IMR-90 (cell line): ENCODE data around the gene RBFOX1. TPM values are rescaled to one million over a fixed set of nuclear protein-coding genes. Genes with fewer than 3 reads are reported as not detected.

Experiments used
- ATAC-seq: fragments of 200-7000 bp; cut with Tn5 transposase; 2 replicates; pipeline ENCODE4 v1.9.1; 2020; ENCODE audit warnings: low read depth, mild to moderate bottlenecking, moderate library complexity
- BruUV-seq: library from RNA; stranded (reverse); fragments of 400-500 nt; replicated peaks from 2 replicates; lab custom pipeline; 2021; lab: Mats Ljungman, UMichigan
- CTCF ChIA-PET: fragments of 300-600 bp; formaldehyde crosslinking; extraction: SDS; loops from one replicate; lab custom pipeline; 2021; ENCODE audit warnings: antibody characterized with exemption; lab: Yijun Ruan, JAX
- POLR2A ChIA-PET: fragments of 300-600 bp; sonication (Branson Sonifier 250); formaldehyde crosslinking; loops from one replicate; lab custom pipeline; 2022; ENCODE audit warnings: antibody characterized with exemption; ENCODE audit not compliant: unreplicated experiment; lab: Charles Lee
- DNase-seq: peaks from one replicate; pipeline ENCODE4 v3.0.0; 2013
- H2AFZ ChIP-seq: replicated peaks from 2 replicates; pipeline ENCODE3; 2013; ENCODE audit warnings: low read length, mild to moderate bottlenecking; ENCODE audit not compliant: poor library complexity
- H2AK5ac ChIP-seq: 2 replicates; pipeline ENCODE4 v1.6.1; 2013; ENCODE audit warnings: low read depth, low read length, inconsistent platforms
- H2AK9ac ChIP-seq: replicated peaks from 2 replicates; pipeline ENCODE3; 2013; ENCODE audit warnings: mild to moderate bottlenecking, low read depth, low read length, moderate library complexity; ENCODE audit not compliant: poor library complexity
- H2BK120ac ChIP-seq: 2 replicates; pipeline ENCODE4 v1.6.1; 2013; ENCODE audit warnings: low read depth, low read length, inconsistent platforms
- H2BK15ac ChIP-seq: 3 replicates; pipeline ENCODE4 v1.6.1; 2013; ENCODE audit warnings: low read depth, low read length, inconsistent platforms
- H2BK20ac ChIP-seq: 2 replicates; pipeline ENCODE4 v1.6.1; 2013; ENCODE audit warnings: low read depth, mild to moderate bottlenecking, inconsistent platforms, low read length, moderate library complexity
- H2BK5ac ChIP-seq: 2 replicates; pipeline ENCODE4 v1.6.1; 2013; ENCODE audit warnings: mild to moderate bottlenecking, low read depth, low read length, inconsistent platforms; ENCODE audit not compliant: poor library complexity, severe bottlenecking
- H3K14ac ChIP-seq: replicated peaks from 2 replicates; pipeline ENCODE4 v1.6.1; 2013; ENCODE audit warnings: low read depth, low read length, inconsistent platforms
- H3K18ac ChIP-seq: 2 replicates; pipeline ENCODE4 v1.6.1; 2013; ENCODE audit warnings: low read depth, low read length, control low read depth
- H3K23ac ChIP-seq: 2 replicates; pipeline ENCODE4 v1.6.1; 2013; ENCODE audit warnings: low read depth, low read length, inconsistent platforms
- H3K27ac ChIP-seq: 2 replicates; pipeline ENCODE4 v1.5.1; 2013; ENCODE audit warnings: mild to moderate bottlenecking, control low read depth, low read length; ENCODE audit not compliant: insufficient read depth
- H3K27me3 ChIP-seq: 2 replicates; pipeline ENCODE4 v1.6.1; 2013; ENCODE audit warnings: low read length; ENCODE audit not compliant: control insufficient read depth, insufficient read depth
- H3K36me3 ChIP-seq: 2 replicates; pipeline ENCODE4 v1.6.1; 2013; ENCODE audit warnings: low read length, mixed read lengths; ENCODE audit not compliant: control insufficient read depth, insufficient read depth
- H3K4ac ChIP-seq: 2 replicates; pipeline ENCODE4 v1.6.1; 2013; ENCODE audit warnings: low read depth, low read length, inconsistent platforms
- H3K4me1 ChIP-seq: 2 replicates; pipeline ENCODE4 v1.6.1; 2013; ENCODE audit warnings: low read length, mixed read lengths; ENCODE audit not compliant: control insufficient read depth, insufficient read depth
- H3K4me2 ChIP-seq: 2 replicates; pipeline ENCODE4 v1.6.1; 2013; ENCODE audit warnings: low read depth, mild to moderate bottlenecking, control low read depth, low read length, moderate library complexity
- H3K4me3 ChIP-seq: 2 replicates; pipeline ENCODE4 v1.5.1; 2013; ENCODE audit warnings: low read depth, mild to moderate bottlenecking, control low read depth, low read length, moderate library complexity; ENCODE audit not compliant: insufficient read depth
- H3K56ac ChIP-seq: 2 replicates; pipeline ENCODE4 v1.6.1; 2013; ENCODE audit warnings: low read length, inconsistent platforms; ENCODE audit not compliant: insufficient read depth; ENCODE audit errors: extremely low read depth
- H3K79me1 ChIP-seq, 2 experiments: 2 replicates each; pipeline ENCODE4 v1.6.1; 2013; ENCODE audit warnings: low read length in 2 of 2, inconsistent platforms in 1 of 2, low read depth in 1 of 2
- H3K9ac ChIP-seq: 2 replicates; pipeline ENCODE4 v1.6.1; 2013; ENCODE audit warnings: low read depth, low read length, control low read depth
- H3K9me1 ChIP-seq: 2 replicates; pipeline ENCODE4 v1.6.1; 2013; ENCODE audit warnings: low read length, inconsistent platforms; ENCODE audit not compliant: insufficient read depth
- H3K9me3 ChIP-seq: 2 replicates; pipeline ENCODE4 v1.6.1; 2013; ENCODE audit warnings: low read length; ENCODE audit not compliant: control insufficient read depth, insufficient read depth
- H4K20me1 ChIP-seq: 2 replicates; pipeline ENCODE4 v1.6.1; 2013; ENCODE audit warnings: low read length, inconsistent platforms; ENCODE audit not compliant: insufficient read depth
- H4K5ac ChIP-seq: 2 replicates; pipeline ENCODE4 v1.6.1; 2013; ENCODE audit warnings: mild to moderate bottlenecking, low read depth, low read length, control low read depth
- H4K8ac ChIP-seq, 2 experiments: 2 replicates each; pipeline ENCODE4 v1.6.1; 2013; ENCODE audit warnings: low read depth in 2 of 2, low read length in 2 of 2, control low read depth in 1 of 2, inconsistent platforms in 1 of 2
- H4K91ac ChIP-seq: 2 replicates; pipeline ENCODE4 v1.6.1; 2013; ENCODE audit warnings: low read depth, low read length, inconsistent platforms; ENCODE audit not compliant: insufficient read depth
- BHLHE40 ChIP-seq: fragments of 150-350 bp; IDR thresholded peaks from 2 replicates; pipeline ENCODE4 v1.6.1; 2016; ENCODE audit warnings: mild to moderate bottlenecking, low read depth, low read length
- CHD1 ChIP-seq: IDR thresholded peaks from 2 replicates; pipeline ENCODE4 v1.6.1; 2012; ENCODE audit warnings: low read depth, low read length, improper control_type of control experiment
- CTCF ChIP-seq: conservative IDR thresholded peaks from 2 replicates; pipeline ENCODE4 v1.5.1; 2012; ENCODE audit warnings: mild to moderate bottlenecking, low read depth, low read length, improper control_type of control experiment
- MAFK ChIP-seq: IDR thresholded peaks from 2 replicates; pipeline ENCODE4 v1.6.1; 2012; ENCODE audit warnings: low read depth, low read length, improper control_type of control experiment
- NFE2L2 ChIP-seq: fragments of 150-350 bp; IDR thresholded peaks from 2 replicates; pipeline ENCODE4 v1.6.1; 2016; ENCODE audit warnings: low read depth, mild to moderate bottlenecking, low read length
- RAD21 ChIP-seq: IDR thresholded peaks from 2 replicates; pipeline ENCODE4 v1.6.1; 2012; ENCODE audit warnings: low read length, improper control_type of control experiment
- RCOR1 ChIP-seq: IDR thresholded peaks from 2 replicates; pipeline ENCODE4 v1.6.1; 2012; ENCODE audit warnings: mild to moderate bottlenecking, low read length, improper control_type of control experiment; ENCODE audit not compliant: insufficient replicate concordance
- RFX5 ChIP-seq: IDR thresholded peaks from 2 replicates; pipeline ENCODE4 v1.8.0; 2012; ENCODE audit warnings: low read depth, mild to moderate bottlenecking, low read length, moderate library complexity
- WGBS, 2 experiments: methylation state at CpG; one replicate each; pipeline versions ENCODE4 v1.1.5 to v1.1.7; 2013; ENCODE audit warnings: missing lambda C conversion rate in 2 of 2; ENCODE audit not compliant: insufficient read length in 1 of 2; ENCODE audit errors: extremely low coverage in 2 of 2; 5-methylcytosine and 5-hydroxymethylcytosine counted together
- dilution Hi-C: fragments of 300-500 bp; cut with HindIII; formaldehyde crosslinking; loops from one replicate; pipeline ENCODE4 v1.14.3; 2018; ENCODE audit warnings: low sequenced_read_pairs; ENCODE audit not compliant: unreplicated experiment
- in situ Hi-C: fragments of 300-500 bp; cut with MboI; formaldehyde crosslinking; loops from 3 replicates; pipeline ENCODE4 v1.14.3; 2019; ENCODE audit warnings: low sequenced_read_pairs, inconsistent platforms, mixed read lengths
- intact Hi-C: fragments of 100-400 bp; cut with micrococcal nuclease; formaldehyde crosslinking; loops from 2 replicates; pipeline ENCODE4 v1.10.0; 2022
- polyA plus RNA-seq, 3 experiments: library from polyadenylated mRNA; depleted of rRNA; stranded (reverse); fragments of >200 nt; gene quantifications; 2 replicates each; pipeline ENCODE4 v1.2.3, GENCODE V29; 2012; ENCODE audit warnings: low replicate concordance in 1 of 3
- total RNA-seq: library from RNA; depleted of rRNA; stranded (reverse); fragments of >200 nt; gene quantifications from 2 replicates; pipeline ENCODE4 v1.2.3, GENCODE V29; 2012

Gene RBFOX1
- total and polyA plus RNA-seq, 2 of the 4 experiments (the other 2 are of a cell fraction), result not detected

GRCh38 chr16:7443648-7444365 is 111.2 kb downstream of the RBFOX1 start:
- WGBS, 2 experiments, result 32% methylated on average over 4 of the region's 11 CpGs; no CpG with 5 or more reads in 1 of the 2 experiments
- H3K36me3 ChIP-seq, result no peaks in the 10 kb centered on the region
- no peak overlapping the region for H2BK20ac ChIP-seq
- no peak overlapping the region for H2BK120ac ChIP-seq
- H2BK5ac ChIP-seq, result no peak overlapping the region
- no peak overlapping the region for H4K5ac ChIP-seq
- H3K27me3 ChIP-seq, result no peaks in the 10 kb centered on the region
- peaks cover 26% of the 10 kb centered on the region for H3K9me3 ChIP-seq
- H3K18ac ChIP-seq, result no peak overlapping the region
- H2BK15ac ChIP-seq, result no peak overlapping the region
- H3K27ac ChIP-seq, result no peak overlapping the region
- no peaks in the 10 kb centered on the region for H3K79me1 ChIP-seq
- dilution Hi-C loops, result no loop called here
- POLR2A ChIA-PET, result no interaction called here
- H4K20me1 ChIP-seq, result no peaks in the 10 kb centered on the region
- H2AK9ac ChIP-seq, result no peak overlapping the region
- H2AFZ ChIP-seq, result no peak overlapping the region
- H3K23ac ChIP-seq, result no peak overlapping the region
- BruUV-seq, result no TSS peak
- no peak overlapping the region for H3K4ac ChIP-seq
- CTCF ChIA-PET, result no interaction called here
- H3K14ac ChIP-seq, result no peak overlapping the region
- no peak overlapping the region for H2AK5ac ChIP-seq
- no peak overlapping the region for H3K4me2 ChIP-seq
- no peak overlapping the region for H4K8ac ChIP-seq
- H3K4me3 ChIP-seq, result no peak overlapping the region
- TF ChIP-seq CHD1, result no peak
- TF ChIP-seq CTCF, result no peak
- TF ChIP-seq BHLHE40, result no peak
- no peak for TF ChIP-seq RAD21
- no peak for TF ChIP-seq NFE2L2
- TF ChIP-seq RFX5, result no peak
- no peak for TF ChIP-seq MAFK
- TF ChIP-seq RCOR1, result no peak
- H4K91ac ChIP-seq, result no peak overlapping the region
- no peak overlapping the region for H3K9ac ChIP-seq
- H3K56ac ChIP-seq, result no peak overlapping the region
- ATAC-seq (no peak), DNase-seq (no peak)
- intact Hi-C loops, result no loop called here
- H3K4me1 ChIP-seq, result no peaks in the 10 kb centered on the region
- in situ Hi-C loops, result no loop called here
- H3K9me1 ChIP-seq, result no peaks in the 10 kb centered on the region
